ENCODE results near the gene PRRT4. TPM values are rescaled to one million over a fixed set of nuclear protein-coding genes. Genes with fewer than 3 reads are reported as not detected.

PRRT4 gene
- total RNA-seq, 1 experiment from 2014 or later = 0.24 TPM

- Histone ChIP-seq H3K23ac (ENCODE audit: insufficient read length, low read depth, low read length) (no peak overlapping the region), H3K14ac (ENCODE audit: insufficient read depth, low read length) (no peak overlapping the region), H2AFZ (ENCODE audit: low read length) (no peak overlapping the region), H4K20me1 (ENCODE audit: control insufficient read depth, insufficient read depth, insufficient read length) (no peaks in the 10 kb centered on the region), H3K9ac (ENCODE audit: extremely low read depth, insufficient read length, low read length) (no peak overlapping the region), H2BK15ac (ENCODE audit: low read depth, low read length) (no peak overlapping the region), H4K91ac (ENCODE audit: insufficient read length, low read depth, low read length) (no peak overlapping the region), H3K56ac (ENCODE audit: insufficient read length, low read depth, low read length) (no peak overlapping the region), H2BK20ac (ENCODE audit: low read depth, low read length, poor library complexity, severe bottlenecking) (no peak overlapping the region), H3K18ac (ENCODE audit: insufficient read length, low read depth, low read length) (no peak overlapping the region), H3K27ac (ENCODE audit: insufficient read length, low read depth, low read length) (no peak overlapping the region), H3K4ac (ENCODE audit: low read depth, low read length) (no peak overlapping the region), H4K8ac (replicated peaks; ENCODE audit: insufficient read length, low read depth, low read length) (no peak overlapping the region), H3K79me1 (ENCODE audit: insufficient read depth, low read depth, low read length, poor library complexity, severe bottlenecking) (no peaks in the 10 kb centered on the region), H2BK120ac (ENCODE audit: low read depth, low read length, poor library complexity, severe bottlenecking) (no peak overlapping the region), H4K5ac (ENCODE audit: insufficient read length, low read depth, low read length) (no peak overlapping the region), H3K79me2 (ENCODE audit: insufficient read depth, low read length) (no peaks in the 10 kb centered on the region), H3K4me1 (ENCODE audit: insufficient read depth, low read length) (peaks cover 5% of the 10 kb centered on the region; the same call in 1 of the 2 replicates), H3K9me3 (ENCODE audit: control insufficient read depth, low read depth, low read length) (no peaks in the 10 kb centered on the region), H3K27me3 (ENCODE audit: insufficient read depth, low read length) (no peaks in the 10 kb centered on the region), H2AK5ac (ENCODE audit: insufficient read length, low read length) (no peak overlapping the region), H2BK12ac (ENCODE audit: insufficient read length, low read depth, low read length) (no peak overlapping the region), H3K4me2 (ENCODE audit: insufficient read depth, insufficient read length, low read length) (no peak overlapping the region), H2BK5ac (ENCODE audit: insufficient read length, low read length) (no peak overlapping the region), H3K23me2 (ENCODE audit: insufficient read length, low read depth, low read length, poor library complexity, severe bottlenecking) (no peaks in the 10 kb centered on the region), H3T11ph (ENCODE audit: low read length) (no peak overlapping the region)
- H3K4me3 Mint-ChIP-seq = no peak overlapping the region
- DNase-seq = no peak
- no peak overlapping the region for H3K27ac Mint-ChIP-seq
- peaks cover 22 to 25% of the 10 kb centered on the region in 2 experiments for H3K4me1 Mint-ChIP-seq
- WGBS (ENCODE audit: extremely low coverage, insufficient read length, low lambda C conversion rate) = no CpG with 5 or more reads among the region's 1 CpG
- no peaks in the 10 kb centered on the region for H3K9me3 Mint-ChIP-seq
- TF ChIP-seq CTCF (conservative IDR thresholded peaks at IDR 0.05) = no peak
- peaks cover 21 to 56% (median 43%) of the 10 kb centered on the region in 3 experiments; a peak in 6 of 7 replicates for H3K36me3 Mint-ChIP-seq (ENCODE audit: insufficient read depth in 1 of 3, low read depth in 3 of 3)
- no peaks in the 10 kb centered on the region for H3K27me3 Mint-ChIP-seq (ENCODE audit: low read depth)
Observed at GRCh38 chr7:128304212-128304611, 57.3 kb downstream of the PRRT4 start.

All from H9 (cell line).